Midbrain (tissue), 1 donor: ENCODE measurements around the gene HCN4.
"Not testable (repeated sequence)": the region's sequence is repeated elsewhere in the genome, so short reads cannot be mapped to it uniquely, and the experiment has no call there.

ENCODE experiments used
- DNase-seq: peaks from one replicate; lab custom pipeline; 2025; lab: John Stamatoyannopoulos, UW

The HCN4 gene

DNA sequence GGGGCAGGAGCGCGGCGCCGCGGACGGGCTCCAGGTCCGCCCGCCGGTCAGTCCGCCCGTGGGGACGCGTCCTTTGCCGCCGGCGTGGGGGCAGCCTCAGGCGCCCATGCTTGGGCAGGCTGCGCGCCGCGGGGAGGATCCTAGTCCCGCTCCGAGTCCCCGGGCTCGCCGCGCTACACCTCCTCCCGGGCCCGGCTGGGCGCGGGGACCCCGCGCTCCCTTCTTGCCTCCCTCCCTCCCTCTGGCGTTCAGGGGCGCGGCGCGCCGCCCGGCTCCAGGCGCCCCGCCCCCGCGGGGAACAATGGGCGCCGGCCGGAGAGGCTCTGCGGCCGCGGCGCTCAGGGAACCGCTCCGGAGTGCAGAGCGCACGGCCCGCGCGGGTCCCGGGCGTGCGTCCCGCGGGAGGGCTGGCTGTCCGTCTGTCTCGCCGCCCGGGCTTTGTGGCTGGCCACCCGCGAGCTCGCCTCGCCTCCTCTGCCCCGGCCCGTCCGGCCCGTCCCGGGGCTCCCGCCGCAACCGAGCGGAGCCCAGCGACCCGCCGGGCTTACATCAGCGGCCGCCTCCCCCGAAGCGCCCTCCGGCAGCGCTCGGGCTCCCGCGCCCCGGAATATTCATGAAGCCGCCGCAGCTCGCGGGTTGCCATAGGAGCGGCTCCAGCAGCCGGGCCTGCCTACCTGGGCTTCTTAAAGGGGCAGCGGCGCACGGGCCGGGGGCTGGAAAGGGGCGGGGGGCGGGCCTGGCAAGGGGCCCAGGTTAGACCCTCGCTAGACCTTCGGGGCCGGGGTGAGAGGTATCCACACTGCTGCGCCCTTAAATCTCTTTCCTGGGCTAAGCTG, at the start of gene HCN4:
TSS of gene HCN4 (minus strand) at position 658 of the 836 bp plus-strand sequence. CDS start 688 bp downstream, outside the sequence.
- no peak for DNase-seq

DNA sequence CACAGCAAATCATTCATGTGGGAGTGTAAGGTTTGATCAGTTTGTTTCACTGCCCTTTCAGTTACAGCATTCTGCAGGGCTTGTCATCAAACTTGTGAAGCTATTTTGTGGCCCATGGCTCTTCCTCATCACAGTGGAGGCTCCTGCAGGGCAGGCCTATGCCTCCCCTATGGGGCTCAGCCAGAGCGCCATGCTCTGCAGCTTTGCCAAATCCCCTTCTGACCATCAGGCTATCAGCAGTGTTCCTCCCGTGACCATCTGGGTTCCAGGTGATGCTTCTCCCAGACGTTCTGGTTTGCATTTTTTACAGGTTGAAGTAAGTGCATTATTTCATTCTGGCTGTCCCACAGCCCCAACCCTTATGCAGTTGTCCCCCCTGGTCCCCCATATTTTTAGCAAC, 46.1 kb upstream of the HCN4 start:
- no peak for DNase-seq

DNA sequence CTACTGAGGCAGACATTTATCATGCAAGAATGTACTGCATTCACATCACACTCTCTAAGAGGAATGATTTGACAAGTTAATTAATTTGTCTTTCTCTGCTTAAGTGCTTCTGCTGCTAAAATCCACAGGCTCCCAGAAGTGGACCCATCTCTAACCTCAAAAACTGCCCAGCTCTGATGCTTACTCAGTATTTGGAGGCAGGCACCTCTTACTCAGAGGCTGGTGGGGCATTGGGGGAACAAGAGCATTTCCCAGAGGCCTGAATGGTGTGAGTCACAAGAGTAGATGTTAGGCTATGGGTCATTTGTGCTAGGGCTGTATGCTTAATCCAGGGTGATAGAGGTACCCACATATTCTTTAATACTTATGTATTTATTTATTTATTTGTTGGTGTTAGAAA, 34.4 kb upstream of the HCN4 start:
- no peak for DNase-seq

DNA sequence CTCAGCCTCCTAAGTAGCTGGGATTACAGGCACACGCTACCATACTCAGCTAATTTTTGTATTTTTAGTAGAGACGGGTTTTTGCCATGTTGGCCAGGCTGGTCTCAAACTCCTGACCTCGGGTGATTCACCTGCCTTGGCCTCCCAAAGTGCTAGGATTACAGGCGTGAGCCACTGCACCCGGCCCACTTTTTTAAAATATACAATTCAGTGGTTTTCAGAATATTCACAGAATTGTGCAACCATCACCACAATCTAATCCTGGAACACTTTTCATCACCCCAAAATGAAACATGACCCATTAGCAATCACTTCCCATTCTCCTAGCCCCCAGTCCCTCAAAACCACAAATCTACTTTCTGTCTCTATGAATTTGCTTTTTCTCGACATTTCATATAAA, 31.5 kb upstream of the HCN4 start:
- DNase-seq = not testable (repeated sequence)

DNA sequence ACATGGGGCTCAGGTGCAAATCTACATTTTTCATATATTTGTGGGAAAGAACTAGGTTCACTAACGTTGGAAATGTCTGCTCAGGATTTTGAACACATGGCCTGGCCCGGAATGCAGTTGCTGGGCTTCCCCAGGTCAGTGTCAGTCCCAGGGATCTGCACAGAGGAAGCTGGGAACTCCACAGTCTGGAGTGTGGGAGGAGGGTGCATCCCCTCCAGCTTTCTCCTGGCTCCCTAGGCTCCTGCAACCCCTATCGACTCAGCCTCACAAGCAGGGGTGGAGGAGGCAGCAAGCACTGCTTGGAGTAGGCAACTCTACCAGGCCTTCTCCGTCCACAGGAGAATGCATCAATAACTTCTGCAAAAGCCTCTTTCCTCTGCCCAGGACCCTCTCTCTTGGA, 30.1 kb upstream of the HCN4 start:
- no peak for DNase-seq

DNA sequence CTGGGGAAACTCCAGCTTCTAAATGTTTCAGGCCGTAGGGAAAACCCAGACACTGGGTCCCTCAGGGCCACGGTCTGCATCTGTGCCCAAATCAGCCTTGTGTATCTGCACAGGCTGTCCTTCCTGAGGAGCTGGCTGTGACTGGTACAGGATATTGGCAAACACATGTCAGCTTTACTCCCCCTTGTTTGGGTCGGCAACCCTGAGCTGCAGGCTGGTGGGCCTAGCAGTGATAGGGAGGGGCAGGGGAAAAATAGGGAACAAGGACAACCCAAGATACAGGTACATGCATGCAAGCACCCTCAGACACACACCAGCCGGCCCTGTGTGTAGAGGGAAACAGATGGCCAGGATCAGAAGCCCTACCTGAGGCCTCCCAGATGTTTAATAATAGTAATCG, 28.7 kb upstream of the HCN4 start:
- DNase-seq = no peak

DNA sequence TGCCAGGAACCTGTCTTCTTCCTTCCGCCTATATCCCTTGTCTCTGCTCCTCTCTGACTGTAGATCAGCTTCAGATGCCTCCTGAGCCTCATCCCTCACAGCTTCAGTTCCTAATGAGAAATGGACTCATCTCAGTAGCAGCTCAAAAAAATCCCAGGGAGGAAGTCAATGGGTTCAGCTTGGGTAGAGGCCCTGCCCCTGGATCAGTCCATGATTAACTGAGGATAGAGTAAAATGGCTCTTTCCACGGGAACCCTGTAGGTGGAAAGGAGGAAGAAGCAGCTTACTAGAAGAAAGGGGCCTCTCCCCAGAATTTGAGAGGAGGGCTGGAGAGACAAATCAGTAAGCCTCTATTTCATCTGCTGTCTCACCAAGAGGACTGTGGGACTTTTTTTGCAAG, 26.9 kb upstream of the HCN4 start:
- no peak for DNase-seq

DNA sequence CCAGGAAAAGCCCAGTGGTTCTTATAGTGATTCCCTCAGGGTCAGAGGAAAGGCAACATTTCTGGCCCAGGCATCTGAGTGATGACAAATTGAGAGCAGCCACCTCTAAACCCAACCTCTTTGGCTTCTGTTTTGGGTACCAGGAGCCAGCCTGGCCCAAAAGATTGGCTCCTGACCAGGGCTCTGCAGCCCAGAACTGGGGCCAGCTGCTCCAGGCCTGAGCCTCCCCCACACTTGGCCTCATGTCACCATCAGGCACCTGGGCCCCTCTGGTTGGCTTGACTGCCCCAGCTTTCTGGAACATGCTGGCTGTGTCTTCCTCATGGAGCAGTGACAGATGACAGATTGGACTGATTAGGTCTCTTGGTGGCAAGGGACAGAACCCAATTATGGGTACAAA, 26.0 kb upstream of the HCN4 start:
- DNase-seq = no peak

DNA sequence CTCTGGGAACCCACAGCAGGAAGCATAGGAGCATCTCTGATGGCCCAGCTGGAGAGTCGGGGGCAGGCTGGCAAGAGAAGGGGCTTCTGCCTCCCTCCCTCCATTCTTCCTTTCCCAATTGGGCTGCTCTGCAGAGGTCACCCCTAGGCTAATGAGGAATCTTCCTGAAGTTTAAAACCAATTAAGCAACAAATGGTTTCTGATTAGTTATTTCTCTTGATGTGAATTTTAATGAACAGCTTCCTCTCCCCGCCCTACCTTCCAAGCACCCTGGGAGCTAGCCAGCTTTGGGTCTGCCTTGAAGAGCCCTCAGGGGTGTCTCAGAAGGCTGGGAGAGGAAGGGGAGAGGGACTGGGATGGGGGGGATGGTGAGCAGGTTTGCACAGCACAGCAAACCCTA, 24.6 kb upstream of the HCN4 start:
- no peak for DNase-seq

DNA sequence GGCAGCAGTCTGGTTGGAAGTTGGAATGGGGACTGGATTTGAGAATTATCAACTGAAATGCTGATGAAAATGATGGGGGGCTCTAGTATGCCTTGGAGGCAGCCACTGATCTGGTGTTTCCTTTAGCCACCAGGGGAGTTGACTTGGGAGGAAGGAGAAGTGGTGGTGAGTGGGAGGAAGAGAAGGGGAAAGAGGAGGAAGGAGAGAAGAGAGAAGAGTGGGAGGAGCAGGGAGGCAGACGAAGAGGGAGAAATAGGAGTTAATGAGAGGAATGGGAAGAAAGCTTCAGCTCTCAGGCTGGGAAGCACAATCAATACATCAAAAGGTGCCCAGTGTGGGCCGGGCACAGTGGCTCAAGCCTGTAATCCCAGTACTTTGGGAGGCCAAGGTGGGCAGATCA, 23.3 kb upstream of the HCN4 start:
- DNase-seq = no peak

DNA sequence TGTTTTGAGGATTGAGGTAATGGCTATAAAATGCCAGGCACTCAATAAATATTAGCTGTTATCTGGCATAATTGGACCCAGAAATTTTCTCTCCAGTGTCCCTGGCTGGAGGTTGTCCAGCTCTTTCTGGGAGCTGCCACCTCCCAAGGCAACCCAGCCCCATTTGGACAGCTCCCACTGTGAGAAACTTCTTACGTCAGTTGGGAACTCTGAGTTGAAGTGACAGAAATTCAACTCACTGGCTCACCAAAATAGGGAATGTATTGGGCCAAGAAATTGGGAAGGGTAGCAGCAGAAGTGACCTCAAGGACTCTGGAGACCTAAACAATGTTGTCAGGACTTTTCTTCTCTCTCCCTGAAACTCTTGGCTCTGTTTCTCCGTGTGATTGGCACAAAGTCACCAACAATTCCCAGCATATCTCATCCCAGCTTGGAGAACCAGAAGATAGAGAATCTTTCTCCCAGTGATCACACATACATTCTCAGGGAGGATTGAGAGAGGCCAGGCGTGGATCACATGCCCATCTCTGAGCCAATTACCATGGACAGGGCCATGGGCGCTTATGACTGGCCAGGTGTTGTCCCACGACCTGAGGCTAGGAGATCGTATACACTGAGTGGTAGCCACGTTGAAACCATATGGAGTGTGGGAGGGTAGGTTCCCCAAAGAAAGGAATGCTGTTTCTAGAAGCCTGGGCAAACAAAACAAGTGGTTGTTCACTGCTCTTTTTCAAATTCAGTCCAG, 22.5 kb upstream of the HCN4 start:
- no peak for DNase-seq

DNA sequence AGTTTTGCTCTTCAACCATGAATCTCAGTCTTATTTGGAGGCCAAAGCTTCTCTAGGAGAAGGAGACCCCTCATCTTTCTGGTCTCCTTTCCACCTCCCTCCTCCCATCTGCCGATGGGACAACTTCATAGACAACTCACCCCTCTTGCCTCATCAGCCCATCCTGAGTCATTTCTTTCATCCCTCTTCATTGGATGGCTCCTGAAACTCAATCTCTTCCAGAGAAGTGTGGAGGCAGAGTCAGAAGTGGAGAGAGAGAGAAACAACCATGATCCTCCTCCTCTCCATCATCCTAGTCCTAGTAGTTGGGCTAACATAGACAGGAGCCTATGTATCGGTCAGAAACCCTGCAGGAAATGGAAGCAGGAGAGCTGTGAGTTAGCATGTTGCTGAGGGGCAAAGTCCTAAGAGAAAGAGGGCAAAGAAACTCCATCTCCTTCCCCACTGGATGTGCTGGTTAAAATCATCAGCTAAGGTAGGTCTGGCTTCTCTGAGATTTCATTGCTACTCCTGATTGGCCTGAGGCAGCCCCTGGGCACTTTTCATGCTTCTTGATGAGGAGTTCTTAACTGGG, 21.3 kb upstream of the HCN4 start:
- no peak for DNase-seq

DNA sequence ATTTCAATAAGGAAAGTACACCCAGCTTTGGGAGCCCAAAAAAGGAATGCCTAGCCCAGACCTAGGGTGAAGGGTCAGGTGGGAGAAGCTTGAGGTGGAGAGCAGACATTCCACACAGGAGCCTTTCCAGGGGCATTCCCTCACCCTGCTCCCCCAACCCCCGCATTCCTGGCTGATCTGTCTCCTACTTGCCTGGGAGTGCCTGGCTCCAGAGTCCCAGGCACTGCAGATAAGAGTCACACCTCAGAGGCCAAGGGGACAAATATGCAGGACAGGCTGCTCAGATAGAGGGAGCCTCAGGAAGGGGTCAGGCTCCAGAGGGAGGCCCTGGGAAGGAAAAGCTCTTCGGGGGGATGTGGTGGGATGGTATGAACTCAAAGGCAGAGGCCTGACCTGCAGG, 20.8 kb upstream of the HCN4 start:
- no peak for DNase-seq

DNA sequence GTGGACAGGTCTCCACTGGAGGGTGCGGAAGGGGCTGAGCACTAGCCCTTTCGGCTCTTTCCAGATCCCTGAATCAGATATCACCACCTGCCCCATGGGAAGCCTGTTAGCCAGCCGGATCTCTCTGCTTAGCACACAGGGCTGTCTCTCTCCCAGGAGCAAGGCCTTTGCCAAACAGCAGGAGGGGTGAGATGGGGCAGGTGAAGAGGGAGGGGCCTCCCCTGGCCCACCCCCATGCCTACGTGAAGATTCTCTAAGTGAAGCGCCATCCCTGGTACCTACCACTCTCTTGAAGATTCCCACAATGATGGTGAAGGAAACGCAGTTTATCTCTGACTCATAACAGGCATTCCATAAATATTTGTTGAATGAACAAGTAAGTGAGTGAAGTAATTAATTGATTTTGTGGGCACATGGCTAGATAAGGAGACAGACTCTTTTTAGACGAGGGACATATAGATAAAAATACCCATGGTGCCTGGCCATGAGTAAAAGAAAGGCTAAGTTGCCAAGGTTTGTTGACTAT, 19.6 kb upstream of the HCN4 start:
- no peak for DNase-seq

DNA sequence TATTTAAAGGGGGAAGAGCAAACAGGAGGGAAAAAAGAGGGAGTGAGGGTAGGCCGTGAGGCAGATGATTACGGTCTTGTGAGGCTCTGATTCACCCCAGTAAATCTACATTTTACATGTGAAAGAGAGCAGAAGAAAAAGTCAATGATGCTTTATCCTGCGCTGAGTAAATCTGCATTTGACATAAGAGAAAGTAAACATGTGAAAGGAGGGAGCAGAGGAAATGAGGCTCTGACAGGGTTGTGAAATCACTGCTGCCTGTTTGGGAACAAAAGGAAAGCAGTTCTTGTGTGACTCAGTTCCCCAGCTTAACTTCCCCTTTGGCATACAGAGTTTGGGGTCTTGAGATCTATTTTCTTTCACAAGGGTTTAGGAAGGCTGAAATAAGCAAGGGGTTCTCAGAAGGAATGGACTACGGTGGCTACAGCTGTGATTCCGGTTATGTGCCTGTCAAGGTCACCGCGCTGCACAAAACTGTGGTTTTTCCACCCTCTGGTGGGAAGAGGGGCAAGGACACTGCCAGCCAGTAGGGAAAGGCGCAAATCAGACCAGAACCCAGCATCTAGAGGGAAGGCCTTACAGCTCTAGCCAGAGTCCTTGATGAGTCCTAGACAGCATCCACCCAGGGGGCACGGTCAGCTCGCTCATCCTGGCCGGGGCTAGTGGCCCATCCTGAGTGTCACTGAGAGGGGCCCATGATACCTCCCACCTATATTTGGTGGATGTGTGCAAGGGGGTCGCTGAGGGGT, 18.9 kb upstream of the HCN4 start:
- DNase-seq = no peak

DNA sequence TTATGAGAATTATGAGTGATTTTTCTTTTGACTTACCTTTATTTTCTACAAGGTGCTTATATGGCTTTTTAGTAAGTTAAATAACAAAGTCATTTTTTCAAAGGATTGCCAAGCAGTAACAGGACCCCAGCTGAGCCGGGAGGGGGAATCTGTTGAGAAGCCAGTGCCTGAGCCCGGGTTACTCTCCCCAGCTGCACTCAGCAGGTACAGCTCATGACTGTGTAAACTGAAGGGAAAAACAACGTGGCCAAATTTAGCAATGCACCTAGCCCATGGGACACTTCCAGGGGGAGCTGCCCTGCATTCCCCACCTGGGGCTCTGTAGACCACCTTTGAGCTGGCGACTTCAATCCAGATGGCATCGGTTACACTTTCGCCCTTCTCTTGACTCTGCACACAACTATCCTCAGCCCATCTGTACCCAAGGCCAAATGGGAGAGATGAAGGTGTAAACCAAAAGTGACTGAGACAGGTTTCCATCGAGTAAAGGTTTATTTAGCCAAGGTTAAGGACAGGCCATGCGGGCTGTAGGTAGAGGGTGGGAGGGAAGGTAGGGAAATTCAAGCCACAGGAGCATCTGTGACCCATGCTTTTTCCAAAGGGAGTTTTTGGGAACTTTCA, 18.2 kb upstream of the HCN4 start:
- no peak for DNase-seq

DNA sequence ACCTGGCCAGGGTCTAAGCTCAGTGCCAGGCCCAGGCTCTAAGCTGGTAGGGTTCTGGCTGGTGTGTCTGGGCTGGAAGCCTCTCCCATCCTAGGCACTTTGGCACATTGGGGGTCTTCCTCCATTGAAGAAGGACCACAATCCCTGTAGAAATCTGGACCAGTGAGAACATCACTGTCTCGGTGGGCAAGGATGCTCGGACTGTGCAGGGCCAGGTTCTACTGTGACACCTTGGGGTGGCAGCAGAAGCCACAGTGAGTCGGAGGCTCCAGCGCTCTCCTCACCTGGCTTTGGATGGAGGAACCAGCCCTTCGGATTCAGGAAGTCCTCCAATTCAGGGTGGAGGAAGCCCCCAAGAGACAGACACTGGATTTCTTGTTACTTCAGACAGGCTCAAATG, 17.5 kb upstream of the HCN4 start:
- DNase-seq = no peak

DNA sequence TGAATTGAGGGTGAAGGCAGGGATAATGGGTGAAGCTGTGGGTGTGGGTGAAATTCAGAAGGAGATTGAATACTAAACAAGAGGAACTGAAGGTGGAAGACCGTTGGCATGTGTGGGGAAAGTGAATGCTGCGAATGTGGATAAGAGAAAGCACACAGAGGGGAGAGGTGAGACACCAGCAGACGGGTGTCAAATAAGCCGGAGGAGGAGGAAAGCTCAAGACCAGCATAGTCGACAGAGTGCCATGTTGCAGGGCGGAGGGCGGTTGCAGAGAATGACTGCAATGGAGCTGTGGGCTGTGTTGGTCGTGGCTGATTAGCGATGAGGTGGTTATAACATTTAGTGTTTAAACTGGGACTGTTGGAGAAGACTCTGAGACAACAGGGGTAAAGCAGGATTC, 16.4 kb upstream of the HCN4 start:
- DNase-seq = no peak

DNA sequence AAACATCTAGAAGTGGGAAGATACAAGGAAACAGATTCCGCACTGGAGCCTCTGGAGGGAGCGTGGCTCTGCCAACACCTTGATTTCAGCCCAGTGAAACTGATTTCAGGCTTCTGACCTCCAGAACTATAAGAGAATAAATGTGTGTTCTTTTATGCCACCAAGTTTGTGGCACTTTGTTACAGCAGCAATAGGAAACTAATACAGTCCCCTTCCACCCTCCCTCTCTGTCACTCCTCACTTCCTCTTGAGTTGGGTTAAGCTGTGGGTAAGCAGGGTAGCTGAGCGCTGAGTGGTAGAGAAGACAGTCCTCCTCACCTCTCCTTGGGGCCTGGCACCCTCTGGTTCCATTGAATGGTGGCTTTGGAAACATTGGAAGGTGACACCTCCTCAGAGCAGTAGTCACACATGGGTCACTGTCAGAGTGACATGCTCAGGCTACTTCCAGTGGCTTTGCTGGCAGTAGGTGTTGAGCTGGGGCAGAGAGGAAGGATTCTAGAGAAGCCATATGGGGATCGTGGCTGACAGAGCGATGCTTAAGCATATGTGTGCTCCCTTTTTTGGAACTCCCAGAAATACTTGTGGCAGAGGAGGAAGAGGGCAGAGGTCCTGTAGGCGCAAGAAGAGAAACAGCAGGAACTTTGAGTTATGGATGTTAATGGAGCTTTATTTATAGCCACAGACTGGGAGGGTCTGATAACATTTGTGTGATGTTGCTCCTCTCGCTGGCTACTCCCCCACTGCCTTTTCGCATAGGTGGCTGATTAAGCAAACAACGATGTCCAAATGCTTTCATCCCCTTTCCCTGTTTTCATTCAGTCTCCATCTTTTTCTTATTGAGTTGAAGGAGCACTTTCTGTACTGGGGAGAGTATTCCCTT, 14.8 kb upstream of the HCN4 start:
- no peak for DNase-seq

DNA sequence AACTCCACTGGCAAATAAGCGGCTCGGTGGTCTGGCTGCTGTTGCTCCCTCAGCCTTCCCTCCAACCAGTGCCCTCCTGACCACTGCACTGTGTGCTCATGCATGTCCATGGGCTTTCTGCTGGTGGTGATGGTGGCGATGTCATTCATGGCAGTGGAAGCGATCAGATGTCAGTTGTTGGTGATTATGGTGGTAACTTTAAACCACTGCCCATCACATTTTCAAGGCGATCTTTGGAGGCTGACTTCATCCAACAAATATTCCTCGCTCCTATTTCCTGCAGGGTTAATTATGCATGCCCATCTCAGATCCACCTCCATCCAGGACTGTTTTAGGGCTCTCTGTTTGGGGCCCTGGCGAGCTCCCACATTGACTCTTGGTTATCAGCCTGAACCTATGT, 13.4 kb upstream of the HCN4 start:
- DNase-seq = no peak

DNA sequence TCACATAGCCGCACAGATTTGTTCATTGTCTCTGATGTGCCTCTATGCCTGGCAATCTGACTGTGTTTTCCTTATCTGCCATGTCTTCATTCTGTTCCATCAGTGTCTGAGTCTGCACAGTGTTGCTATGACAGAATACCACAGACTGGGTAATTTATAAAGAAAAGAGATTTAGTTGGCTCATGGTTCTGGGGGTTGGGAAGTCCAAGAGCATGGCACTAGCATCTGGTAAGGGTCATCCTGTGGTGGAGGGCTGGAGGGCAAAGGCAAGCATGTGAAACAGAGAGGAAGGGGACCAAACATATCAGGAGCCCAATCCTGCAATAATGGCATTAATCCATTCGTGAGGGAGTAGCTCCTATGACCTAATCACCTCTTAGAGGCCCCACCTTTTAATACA, 11.9 kb upstream of the HCN4 start:
- DNase-seq = no peak
